ENCODE results near the gene IL10RB. TPM values are rescaled to one million over a fixed set of nuclear protein-coding genes. Genes with fewer than 3 reads are reported as not detected.

The IL10RB gene
- total and polyA plus RNA-seq, 10 of the 15 experiments (the other 5 are each of a cell fraction or from before 2014, with no cell fraction given): 15.0 to 55.1 (median 34.9) TPM

DNA sequence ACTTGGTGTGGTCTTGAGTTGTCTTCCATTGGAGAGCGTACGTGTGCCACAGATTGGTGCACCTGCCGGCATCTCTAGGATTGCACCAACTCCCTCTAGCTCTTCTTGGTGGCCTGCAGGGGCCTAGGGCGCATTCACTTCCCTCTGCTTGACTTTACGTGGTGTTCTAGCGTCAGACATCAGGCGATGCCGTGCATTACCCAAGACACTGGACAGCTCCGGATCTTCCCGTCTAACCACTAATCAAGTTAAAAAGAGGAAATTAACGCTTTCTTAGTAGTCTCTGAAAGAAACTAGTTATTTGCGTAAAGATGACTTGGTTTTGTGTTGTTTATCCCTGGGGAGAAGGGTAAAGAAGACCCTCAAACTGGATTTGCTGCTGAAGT lies 510 bp upstream of the IL10RB start (continued):
- no peak for TF ChIP-seq SRF (IDR thresholded peaks at IDR 0.05; ENCODE audit: low read depth in 2 of 2, low read length in 2 of 2)
- no peak for TF ChIP-seq SIX5 (IDR thresholded peaks at IDR 0.05; ENCODE audit: low read depth, low read length, severe bottlenecking)
- TF ChIP-seq POLR2AphosphoS5 (IDR thresholded peaks at IDR 0.05; ENCODE audit: low read length): no peak
- TF ChIP-seq RFX5 (IDR thresholded peaks at IDR 0.05; ENCODE audit: low read depth, low read length): no peak
- TF ChIP-seq, protein P1, sequence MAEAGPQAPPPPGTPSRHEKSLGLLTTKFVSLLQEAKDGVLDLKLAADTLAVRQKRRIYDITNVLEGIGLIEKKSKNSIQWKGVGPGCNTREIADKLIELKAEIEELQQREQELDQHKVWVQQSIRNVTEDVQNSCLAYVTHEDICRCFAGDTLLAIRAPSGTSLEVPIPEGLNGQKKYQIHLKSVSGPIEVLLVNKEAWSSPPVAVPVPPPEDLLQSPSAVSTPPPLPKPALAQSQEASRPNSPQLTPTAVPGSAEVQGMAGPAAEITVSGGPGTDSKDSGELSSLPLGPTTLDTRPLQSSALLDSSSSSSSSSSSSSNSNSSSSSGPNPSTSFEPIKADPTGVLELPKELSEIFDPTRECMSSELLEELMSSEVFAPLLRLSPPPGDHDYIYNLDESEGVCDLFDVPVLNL (IDR thresholded peaks at IDR 0.05; ENCODE audit: low read depth, low read length): no peak
- TF ChIP-seq, protein P2, sequence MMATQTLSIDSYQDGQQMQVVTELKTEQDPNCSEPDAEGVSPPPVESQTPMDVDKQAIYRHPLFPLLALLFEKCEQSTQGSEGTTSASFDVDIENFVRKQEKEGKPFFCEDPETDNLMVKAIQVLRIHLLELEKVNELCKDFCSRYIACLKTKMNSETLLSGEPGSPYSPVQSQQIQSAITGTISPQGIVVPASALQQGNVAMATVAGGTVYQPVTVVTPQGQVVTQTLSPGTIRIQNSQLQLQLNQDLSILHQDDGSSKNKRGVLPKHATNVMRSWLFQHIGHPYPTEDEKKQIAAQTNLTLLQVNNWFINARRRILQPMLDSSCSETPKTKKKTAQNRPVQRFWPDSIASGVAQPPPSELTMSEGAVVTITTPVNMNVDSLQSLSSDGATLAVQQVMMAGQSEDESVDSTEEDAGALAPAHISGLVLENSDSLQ (IDR thresholded peaks at IDR 0.05): no peak
- TF ChIP-seq EED (IDR thresholded peaks at IDR 0.05; ENCODE audit: low read depth): peak; percentile 51; the same call in 1 of the 2 replicates
- TF ChIP-seq HDAC2 (IDR thresholded peaks at IDR 0.05): no peak
- TF ChIP-seq, protein P3, sequence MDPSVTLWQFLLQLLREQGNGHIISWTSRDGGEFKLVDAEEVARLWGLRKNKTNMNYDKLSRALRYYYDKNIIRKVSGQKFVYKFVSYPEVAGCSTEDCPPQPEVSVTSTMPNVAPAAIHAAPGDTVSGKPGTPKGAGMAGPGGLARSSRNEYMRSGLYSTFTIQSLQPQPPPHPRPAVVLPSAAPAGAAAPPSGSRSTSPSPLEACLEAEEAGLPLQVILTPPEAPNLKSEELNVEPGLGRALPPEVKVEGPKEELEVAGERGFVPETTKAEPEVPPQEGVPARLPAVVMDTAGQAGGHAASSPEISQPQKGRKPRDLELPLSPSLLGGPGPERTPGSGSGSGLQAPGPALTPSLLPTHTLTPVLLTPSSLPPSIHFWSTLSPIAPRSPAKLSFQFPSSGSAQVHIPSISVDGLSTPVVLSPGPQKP (IDR thresholded peaks at IDR 0.05; ENCODE audit: low read depth, low read length): no peak
- TF ChIP-seq STAT1 (conservative IDR thresholded peaks at IDR 0.05): no peak; the same call in 1 of the 2 replicates
- TF ChIP-seq, protein P4, sequence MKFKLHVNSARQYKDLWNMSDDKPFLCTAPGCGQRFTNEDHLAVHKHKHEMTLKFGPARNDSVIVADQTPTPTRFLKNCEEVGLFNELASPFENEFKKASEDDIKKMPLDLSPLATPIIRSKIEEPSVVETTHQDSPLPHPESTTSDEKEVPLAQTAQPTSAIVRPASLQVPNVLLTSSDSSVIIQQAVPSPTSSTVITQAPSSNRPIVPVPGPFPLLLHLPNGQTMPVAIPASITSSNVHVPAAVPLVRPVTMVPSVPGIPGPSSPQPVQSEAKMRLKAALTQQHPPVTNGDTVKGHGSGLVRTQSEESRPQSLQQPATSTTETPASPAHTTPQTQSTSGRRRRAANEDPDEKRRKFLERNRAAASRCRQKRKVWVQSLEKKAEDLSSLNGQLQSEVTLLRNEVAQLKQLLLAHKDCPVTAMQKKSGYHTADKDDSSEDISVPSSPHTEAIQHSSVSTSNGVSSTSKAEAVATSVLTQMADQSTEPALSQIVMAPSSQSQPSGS (IDR thresholded peaks at IDR 0.05; ENCODE audit: low read length): 0 out of 2 replicates have a peak, but pooled peaks have one; percentile 33
- no peak for TF ChIP-seq NFXL1 (IDR thresholded peaks at IDR 0.05; ENCODE audit: borderline replicate concordance)
- TF ChIP-seq ZNF384 (IDR thresholded peaks at IDR 0.05; ENCODE audit: borderline replicate concordance, low read depth, low read length): no peak
- 0 out of 2 replicates have a peak, but pooled peaks have one; percentile 6 for TF ChIP-seq FOXM1 (IDR thresholded peaks at IDR 0.05; ENCODE audit: low read depth, low read length)
- TF ChIP-seq RAD21 (IDR thresholded peaks at IDR 0.05; ENCODE audit: insufficient read depth, low read depth, low read length): peak; percentile 27; the same call in 1 of the 2 replicates
- no peak for TF ChIP-seq MYB (IDR thresholded peaks at IDR 0.05; ENCODE audit: borderline replicate concordance, low read depth, low read length)
- TF ChIP-seq, protein P5, sequence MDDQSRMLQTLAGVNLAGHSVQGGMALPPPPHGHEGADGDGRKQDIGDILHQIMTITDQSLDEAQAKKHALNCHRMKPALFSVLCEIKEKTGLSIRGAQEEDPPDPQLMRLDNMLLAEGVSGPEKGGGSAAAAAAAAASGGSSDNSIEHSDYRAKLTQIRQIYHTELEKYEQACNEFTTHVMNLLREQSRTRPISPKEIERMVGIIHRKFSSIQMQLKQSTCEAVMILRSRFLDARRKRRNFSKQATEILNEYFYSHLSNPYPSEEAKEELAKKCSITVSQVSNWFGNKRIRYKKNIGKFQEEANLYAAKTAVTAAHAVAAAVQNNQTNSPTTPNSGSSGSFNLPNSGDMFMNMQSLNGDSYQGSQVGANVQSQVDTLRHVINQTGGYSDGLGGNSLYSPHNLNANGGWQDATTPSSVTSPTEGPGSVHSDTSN (IDR thresholded peaks at IDR 0.05; ENCODE audit: insufficient replicate concordance, low read depth, low read length): no peak
- TF ChIP-seq, protein P6, sequence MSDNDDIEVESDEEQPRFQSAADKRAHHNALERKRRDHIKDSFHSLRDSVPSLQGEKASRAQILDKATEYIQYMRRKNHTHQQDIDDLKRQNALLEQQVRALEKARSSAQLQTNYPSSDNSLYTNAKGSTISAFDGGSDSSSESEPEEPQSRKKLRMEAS (IDR thresholded peaks at IDR 0.05; ENCODE audit: low read depth, low read length): no peak
- TF ChIP-seq SUPT20H (IDR thresholded peaks at IDR 0.05; ENCODE audit: borderline replicate concordance, control insufficient read depth, low read depth, low read length): no peak
- TF ChIP-seq TCF12 (IDR thresholded peaks at IDR 0.05; ENCODE audit: low read depth, low read length): 0 out of 2 replicates have a peak, but pooled peaks have one; percentile 20
- peak; percentile 75 for TF ChIP-seq CREB1 (IDR thresholded peaks at IDR 0.05; ENCODE audit: low read depth)
